Measurements from ENCODE around the gene KDELR3. TPM values are rescaled to one million over a fixed set of nuclear protein-coding genes. Genes with fewer than 3 reads are reported as not detected.
A peak's percentile ranks its signal among the peaks of the same experiment; 100 is the strongest.

KDELR3 gene
- polyA plus RNA-seq, 1 of the 3 experiments (the other 2 are of a cell fraction): 17.1 TPM

DNA sequence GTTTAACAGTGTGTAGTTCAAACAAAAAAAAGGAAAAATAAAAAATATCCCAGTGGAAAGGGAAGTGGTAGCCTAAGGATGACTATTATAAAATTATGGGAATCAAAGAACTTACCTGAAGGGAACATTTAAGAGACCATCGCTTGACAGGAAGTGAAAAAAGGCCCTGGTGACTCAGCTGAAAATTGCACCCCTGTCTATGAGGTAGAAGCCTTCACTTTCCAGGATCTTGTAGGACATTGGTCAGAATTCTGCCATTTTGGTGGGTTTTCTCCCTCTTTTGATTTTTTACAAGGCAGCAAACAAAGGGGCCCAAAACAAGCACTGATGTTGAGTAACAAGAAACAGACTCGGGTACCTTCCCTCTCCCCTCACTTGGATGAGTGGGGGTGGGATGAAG lies 22.6 kb downstream of the KDELR3 start:
- Histone ChIP-seq H3F3A (replicated peaks; ENCODE audit: insufficient read depth) (peaks cover 3% of the 10 kb centered on the region), H4K20me1 (ENCODE audit: insufficient read depth) (peaks cover 34% of the 10 kb centered on the region), H3K9me3 (no peaks in the 10 kb centered on the region), H3K4me3 (ENCODE audit: low read depth in 2 of 2, low read length in 1 of 2) (no peak overlapping the region), H3K9me2 (no peaks in the 10 kb centered on the region), H3K4me1 (ENCODE audit: control insufficient read depth in 1 of 2, insufficient read depth in 2 of 2, low read depth in 1 of 2, low read length in 1 of 2) (peaks cover 0 to 8% of the 10 kb centered on the region in 2 experiments; a peak in 1 of 4 replicates), H3K4me2 (no peak overlapping the region), H3K9ac (no peak overlapping the region), H3K36me3 (replicated peaks in 1 of 2; ENCODE audit: control insufficient read depth in 1 of 2, insufficient read depth in 2 of 2, low read length in 1 of 2) (peaks cover 59 to 79% of the 10 kb centered on the region in 2 experiments), H3K27ac (ENCODE audit: low read depth in 2 of 2, low read length in 1 of 2) (0 out of 4 replicates have a peak overlapping the region, but pooled peaks of 1 of the 2 experiments have one; percentile 9), H3K27me3 (ENCODE audit: insufficient read depth) (no peaks in the 10 kb centered on the region), H3K79me2 (ENCODE audit: insufficient read depth) (peaks cover 36% of the 10 kb centered on the region; the same call in 1 of the 2 replicates), H2AFZ (ENCODE audit: low read depth) (no peak overlapping the region)
- WGBS (ENCODE audit: low lambda C conversion rate): 89% methylated on average over 2 of the region's 2 CpGs
- CTCF ChIA-PET: interaction anchor here (1.1 kb wide), 1 partner anchor 438 kb away, joined by 3 read pairs; no protein-coding TSS in a partner anchor
- no peak for DNase-seq
- POLR2A ChIA-PET: no interaction called here
- TF ChIP-seq RFX5 (IDR thresholded peaks at IDR 0.05; ENCODE audit: low read length) (no peak), GATA2 (CRISPR knock-in tag; IDR thresholded peaks at IDR 0.05) (no peak), YY1 (IDR thresholded peaks at IDR 0.05; ENCODE audit: low read depth) (no peak), FOXM1 (IDR thresholded peaks at IDR 0.05; ENCODE audit: low read depth) (no peak), EZH2phosphoT487 (IDR thresholded peaks at IDR 0.05; ENCODE audit: borderline replicate concordance, low read depth) (no peak), JUND (IDR thresholded peaks at IDR 0.05) (no peak), ELF1 (IDR thresholded peaks at IDR 0.05) (no peak), EP300 (IDR thresholded peaks at IDR 0.05; ENCODE audit: borderline replicate concordance in 1 of 2, low read depth in 1 of 2, low read length in 1 of 2) (no peak), TEAD4 (IDR thresholded peaks at IDR 0.05; ENCODE audit: borderline replicate concordance, insufficient read depth) (no peak), GABPA (IDR thresholded peaks at IDR 0.05; ENCODE audit: low read depth) (no peak)
- TF ChIP-seq, protein P1, sequence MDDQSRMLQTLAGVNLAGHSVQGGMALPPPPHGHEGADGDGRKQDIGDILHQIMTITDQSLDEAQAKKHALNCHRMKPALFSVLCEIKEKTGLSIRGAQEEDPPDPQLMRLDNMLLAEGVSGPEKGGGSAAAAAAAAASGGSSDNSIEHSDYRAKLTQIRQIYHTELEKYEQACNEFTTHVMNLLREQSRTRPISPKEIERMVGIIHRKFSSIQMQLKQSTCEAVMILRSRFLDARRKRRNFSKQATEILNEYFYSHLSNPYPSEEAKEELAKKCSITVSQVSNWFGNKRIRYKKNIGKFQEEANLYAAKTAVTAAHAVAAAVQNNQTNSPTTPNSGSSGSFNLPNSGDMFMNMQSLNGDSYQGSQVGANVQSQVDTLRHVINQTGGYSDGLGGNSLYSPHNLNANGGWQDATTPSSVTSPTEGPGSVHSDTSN (IDR thresholded peaks at IDR 0.05): no peak
- TF ChIP-seq, protein P2, sequence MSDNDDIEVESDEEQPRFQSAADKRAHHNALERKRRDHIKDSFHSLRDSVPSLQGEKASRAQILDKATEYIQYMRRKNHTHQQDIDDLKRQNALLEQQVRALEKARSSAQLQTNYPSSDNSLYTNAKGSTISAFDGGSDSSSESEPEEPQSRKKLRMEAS (IDR thresholded peaks at IDR 0.05; ENCODE audit: low read depth): no peak

DNA sequence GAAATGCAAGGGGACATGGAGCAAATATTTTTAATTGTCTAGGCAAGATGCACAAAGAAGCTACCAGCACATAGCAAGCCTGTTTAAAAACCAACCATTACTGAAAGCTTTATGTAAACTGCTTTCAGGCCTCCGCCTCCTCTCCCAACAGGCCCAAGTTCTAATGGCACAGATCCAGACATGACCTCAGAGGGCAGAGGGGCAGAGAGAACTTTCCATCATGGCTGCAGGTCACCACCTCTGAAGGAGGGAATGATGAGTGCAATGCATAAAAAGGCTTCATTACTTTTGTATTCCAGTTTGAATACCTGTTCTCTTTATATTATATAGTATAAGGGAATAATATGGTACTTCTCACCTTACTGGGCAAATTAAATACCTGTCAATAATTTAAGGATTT lies 23.0 kb downstream of the KDELR3 start:
- Histone ChIP-seq H3K36me3 (replicated peaks in 1 of 2; ENCODE audit: control insufficient read depth in 1 of 2, insufficient read depth in 2 of 2, low read length in 1 of 2) (peaks cover 60 to 80% of the 10 kb centered on the region in 2 experiments), H3K9ac (no peak overlapping the region), H3K9me3 (no peaks in the 10 kb centered on the region), H3K27me3 (ENCODE audit: insufficient read depth) (no peaks in the 10 kb centered on the region), H4K20me1 (ENCODE audit: insufficient read depth) (peaks cover 38% of the 10 kb centered on the region), H3K4me2 (no peak overlapping the region), H3K9me2 (no peaks in the 10 kb centered on the region), H3F3A (replicated peaks; ENCODE audit: insufficient read depth) (peaks cover 7% of the 10 kb centered on the region), H3K4me3 (ENCODE audit: low read depth in 2 of 2, low read length in 1 of 2) (no peak overlapping the region), H2AFZ (ENCODE audit: low read depth) (no peak overlapping the region), H3K27ac (ENCODE audit: low read depth in 2 of 2, low read length in 1 of 2) (0 out of 4 replicates have a peak overlapping the region, but pooled peaks of 1 of the 2 experiments have one; percentile 9), H3K4me1 (ENCODE audit: control insufficient read depth in 1 of 2, insufficient read depth in 2 of 2, low read depth in 1 of 2, low read length in 1 of 2) (peaks cover 0 to 8% of the 10 kb centered on the region in 2 experiments; a peak in 1 of 4 replicates), H3K79me2 (ENCODE audit: insufficient read depth) (peaks cover 36% of the 10 kb centered on the region; the same call in 1 of the 2 replicates)
- no peak for DNase-seq
- ChIA-PET POLR2A (no interaction called here), CTCF (interaction anchor here (1.1 kb wide), 1 partner anchor 439 kb away, joined by 3 read pairs; no protein-coding TSS in a partner anchor)
- WGBS (ENCODE audit: low lambda C conversion rate): 100% methylated on average over 1 of the region's 1 CpG
- TF ChIP-seq NRF1 (IDR thresholded peaks at IDR 0.05; ENCODE audit: low read depth, low read length): no peak
- TF ChIP-seq, protein P3, sequence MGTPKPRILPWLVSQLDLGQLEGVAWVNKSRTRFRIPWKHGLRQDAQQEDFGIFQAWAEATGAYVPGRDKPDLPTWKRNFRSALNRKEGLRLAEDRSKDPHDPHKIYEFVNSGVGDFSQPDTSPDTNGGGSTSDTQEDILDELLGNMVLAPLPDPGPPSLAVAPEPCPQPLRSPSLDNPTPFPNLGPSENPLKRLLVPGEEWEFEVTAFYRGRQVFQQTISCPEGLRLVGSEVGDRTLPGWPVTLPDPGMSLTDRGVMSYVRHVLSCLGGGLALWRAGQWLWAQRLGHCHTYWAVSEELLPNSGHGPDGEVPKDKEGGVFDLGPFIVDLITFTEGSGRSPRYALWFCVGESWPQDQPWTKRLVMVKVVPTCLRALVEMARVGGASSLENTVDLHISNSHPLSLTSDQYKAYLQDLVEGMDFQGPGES (IDR thresholded peaks at IDR 0.05; ENCODE audit: low read depth, low read length): no peak
- no peak for TF ChIP-seq JUND (IDR thresholded peaks at IDR 0.05)
- TF ChIP-seq TEAD4 (IDR thresholded peaks at IDR 0.05; ENCODE audit: borderline replicate concordance, insufficient read depth): no peak
